ENCODE data around the gene STIM2. TPM values are rescaled to one million over a fixed set of nuclear protein-coding genes. Genes with fewer than 3 reads are reported as not detected.
"Not testable (repeated sequence)": the region's sequence is repeated elsewhere in the genome, so short reads cannot be mapped to it uniquely, and the experiment has no call there.

STIM2 gene
- total RNA-seq, 1 experiment from 2014 or later: 15.5 TPM

DNA sequence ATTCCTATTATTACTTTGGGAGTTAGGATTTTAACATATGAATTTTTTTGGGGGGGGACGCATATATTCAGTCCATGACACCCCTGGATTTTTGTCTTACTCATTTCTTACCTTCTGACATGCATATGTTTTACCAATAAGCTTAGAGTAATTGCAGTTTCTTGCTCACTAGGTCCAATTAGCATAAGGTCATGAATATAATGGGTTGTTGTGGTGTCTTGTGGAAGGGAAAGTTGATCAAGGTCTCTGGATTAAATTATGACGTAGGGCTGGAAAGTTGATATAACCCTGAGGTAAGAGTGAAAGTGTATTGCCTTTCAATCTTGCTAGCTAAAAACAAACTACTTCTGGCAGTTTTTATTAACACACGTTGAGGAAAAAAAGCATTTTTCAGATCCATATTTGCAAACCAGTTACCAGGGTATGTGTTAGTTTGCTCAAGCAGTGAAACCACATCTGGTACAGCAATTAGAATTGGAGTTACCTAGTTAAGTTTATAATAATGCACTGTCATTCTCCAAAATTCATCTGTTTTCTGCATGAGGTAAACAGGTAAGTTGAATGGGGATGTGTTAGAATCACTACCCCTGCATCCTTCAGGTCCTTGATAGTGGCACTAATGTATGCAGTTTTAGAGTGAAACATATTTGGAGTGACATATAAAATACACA is 32.0 kb downstream of the STIM2 start:
- Histone ChIP-seq H3K27me3 (ENCODE audit: low read length) (no peaks in the 10 kb centered on the region), H3K36me3 (ENCODE audit: low read depth, low read length) (no peaks in the 10 kb centered on the region), H3K4me2 (ENCODE audit: low read length) (no peak overlapping the region), H3K4me3 (ENCODE audit: low read length) (no peak overlapping the region), H3K9me3 (ENCODE audit: low read length) (no peaks in the 10 kb centered on the region), H3K27ac (ENCODE audit: low read length) (no peak overlapping the region), H3K9ac (ENCODE audit: low read length) (no peak overlapping the region), H3K4me1 (ENCODE audit: insufficient read depth, low read length) (no peaks in the 10 kb centered on the region), H3K79me2 (ENCODE audit: low read length) (peaks cover 6% of the 10 kb centered on the region; the same call in 1 of the 2 replicates), H3F3A (ENCODE audit: low read length, unreplicated experiment) (no peaks in the 10 kb centered on the region), H3K9me2 (replicated peaks; ENCODE audit: low read length) (no peaks in the 10 kb centered on the region), H2AFZ (ENCODE audit: low read length) (no peak overlapping the region), H4K20me1 (ENCODE audit: low read length) (no peaks in the 10 kb centered on the region)
- DNase-seq (no peak), ATAC-seq (no peak)
- intact Hi-C loops (cut with micrococcal nuclease): no loop called here
- no TSS peak for BruUV-seq (replicated peaks)
- TF ChIP-seq EZH2phosphoT487 (IDR thresholded peaks at IDR 0.05; ENCODE audit: borderline replicate concordance, low read length) (no peak), EZH2 (IDR thresholded peaks at IDR 0.05; ENCODE audit: low read length, unreplicated experiment) (no peak)
- ChIA-PET CTCF (no interaction called here), POLR2A (ENCODE audit: unreplicated experiment) (no interaction called here)

DNA sequence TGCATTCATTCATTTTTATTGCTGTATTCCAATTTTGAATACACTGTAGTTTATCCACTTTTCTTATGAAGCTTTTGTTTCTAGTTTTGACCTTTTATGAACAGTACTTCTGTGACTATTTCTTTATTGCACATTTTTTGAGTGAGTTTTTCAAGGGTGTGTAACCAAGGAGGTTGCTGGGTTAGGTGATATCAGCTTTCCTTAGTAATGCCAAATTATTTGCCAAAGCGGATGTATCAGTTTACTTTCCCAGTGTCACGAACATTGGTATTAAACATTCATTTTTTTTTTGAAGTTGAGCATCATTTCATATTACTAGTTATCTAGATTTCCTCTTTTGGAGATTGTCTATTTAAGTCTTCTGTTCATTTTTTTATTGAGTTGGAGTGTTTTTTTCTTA is 32.9 kb downstream of the STIM2 start:
- no peaks in the 10 kb centered on the region for H3K36me3 ChIP-seq (ENCODE audit: low read depth, low read length)
- H3K9me2 ChIP-seq (replicated peaks; ENCODE audit: low read length): no peaks in the 10 kb centered on the region
- ChIA-PET POLR2A (ENCODE audit: unreplicated experiment) (no interaction called here), CTCF (no interaction called here)
- H3K4me2 ChIP-seq (ENCODE audit: low read length): no peak overlapping the region
- H3K4me3 ChIP-seq (ENCODE audit: low read length): no peak overlapping the region
- no peak overlapping the region for H3K27ac ChIP-seq (ENCODE audit: low read length)
- H3K9me3 ChIP-seq (ENCODE audit: low read length): no peaks in the 10 kb centered on the region
- peaks cover 6% of the 10 kb centered on the region; the same call in 1 of the 2 replicates for H3K79me2 ChIP-seq (ENCODE audit: low read length)
- H3K4me1 ChIP-seq (ENCODE audit: insufficient read depth, low read length): no peaks in the 10 kb centered on the region
- H3F3A ChIP-seq (ENCODE audit: low read length, unreplicated experiment): no peaks in the 10 kb centered on the region
- no peaks in the 10 kb centered on the region for H3K27me3 ChIP-seq (ENCODE audit: low read length)
- intact Hi-C loops (cut with micrococcal nuclease): no loop called here
- no TSS peak for BruUV-seq (replicated peaks)
- H3K9ac ChIP-seq (ENCODE audit: low read length): no peak overlapping the region
- no peak for DNase-seq
- no peak overlapping the region for H2AFZ ChIP-seq (ENCODE audit: low read length)
- TF ChIP-seq EZH2 (IDR thresholded peaks at IDR 0.05; ENCODE audit: low read length, unreplicated experiment) (no peak), EZH2phosphoT487 (IDR thresholded peaks at IDR 0.05; ENCODE audit: borderline replicate concordance, low read length) (no peak)
- TF ChIP-seq, protein P1, sequence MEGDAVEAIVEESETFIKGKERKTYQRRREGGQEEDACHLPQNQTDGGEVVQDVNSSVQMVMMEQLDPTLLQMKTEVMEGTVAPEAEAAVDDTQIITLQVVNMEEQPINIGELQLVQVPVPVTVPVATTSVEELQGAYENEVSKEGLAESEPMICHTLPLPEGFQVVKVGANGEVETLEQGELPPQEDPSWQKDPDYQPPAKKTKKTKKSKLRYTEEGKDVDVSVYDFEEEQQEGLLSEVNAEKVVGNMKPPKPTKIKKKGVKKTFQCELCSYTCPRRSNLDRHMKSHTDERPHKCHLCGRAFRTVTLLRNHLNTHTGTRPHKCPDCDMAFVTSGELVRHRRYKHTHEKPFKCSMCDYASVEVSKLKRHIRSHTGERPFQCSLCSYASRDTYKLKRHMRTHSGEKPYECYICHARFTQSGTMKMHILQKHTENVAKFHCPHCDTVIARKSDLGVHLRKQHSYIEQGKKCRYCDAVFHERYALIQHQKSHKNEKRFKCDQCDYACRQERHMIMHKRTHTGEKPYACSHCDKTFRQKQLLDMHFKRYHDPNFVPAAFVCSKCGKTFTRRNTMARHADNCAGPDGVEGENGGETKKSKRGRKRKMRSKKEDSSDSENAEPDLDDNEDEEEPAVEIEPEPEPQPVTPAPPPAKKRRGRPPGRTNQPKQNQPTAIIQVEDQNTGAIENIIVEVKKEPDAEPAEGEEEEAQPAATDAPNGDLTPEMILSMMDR (conservative IDR thresholded peaks at IDR 0.05; ENCODE audit: low read depth, low read length): no peak
- no peaks in the 10 kb centered on the region for H4K20me1 ChIP-seq (ENCODE audit: low read length)
- no peak for ATAC-seq

DNA sequence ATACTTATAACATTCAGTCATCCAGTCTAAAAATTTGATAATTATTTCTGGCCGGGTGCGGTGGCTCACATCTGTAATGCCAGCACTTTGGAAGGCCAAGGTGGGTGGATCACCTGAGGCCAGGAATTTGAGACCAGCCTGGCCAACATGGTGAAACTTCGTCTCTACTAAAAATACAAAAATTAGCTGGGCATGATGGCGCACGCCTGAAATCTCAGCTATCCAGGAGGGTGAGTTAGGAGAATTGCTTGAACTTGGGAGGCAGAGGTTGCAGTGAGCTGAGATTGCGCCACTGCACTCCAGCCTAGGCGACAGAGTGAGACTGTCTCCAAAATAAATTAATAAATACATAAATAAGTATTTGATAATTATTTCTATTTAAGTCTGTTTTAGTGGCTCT is 34.2 kb downstream of the STIM2 start:
- H3K4me3 ChIP-seq (ENCODE audit: low read length); ATAC-seq; BruUV-seq (replicated peaks); H3F3A ChIP-seq (ENCODE audit: low read length, unreplicated experiment); DNase-seq; H3K27ac ChIP-seq (ENCODE audit: low read length); H3K79me2 ChIP-seq (ENCODE audit: low read length); H3K36me3 ChIP-seq (ENCODE audit: low read depth, low read length); CTCF ChIA-PET; H3K4me1 ChIP-seq (ENCODE audit: insufficient read depth, low read length); H4K20me1 ChIP-seq (ENCODE audit: low read length); H3K9me3 ChIP-seq (ENCODE audit: low read length); H2AFZ ChIP-seq (ENCODE audit: low read length); POLR2A ChIA-PET (ENCODE audit: unreplicated experiment); intact Hi-C loops (cut with micrococcal nuclease); H3K4me2 ChIP-seq (ENCODE audit: low read length); H3K9me2 ChIP-seq (replicated peaks; ENCODE audit: low read length); H3K9ac ChIP-seq (ENCODE audit: low read length); H3K27me3 ChIP-seq (ENCODE audit: low read length): not testable (repeated sequence)

DNA sequence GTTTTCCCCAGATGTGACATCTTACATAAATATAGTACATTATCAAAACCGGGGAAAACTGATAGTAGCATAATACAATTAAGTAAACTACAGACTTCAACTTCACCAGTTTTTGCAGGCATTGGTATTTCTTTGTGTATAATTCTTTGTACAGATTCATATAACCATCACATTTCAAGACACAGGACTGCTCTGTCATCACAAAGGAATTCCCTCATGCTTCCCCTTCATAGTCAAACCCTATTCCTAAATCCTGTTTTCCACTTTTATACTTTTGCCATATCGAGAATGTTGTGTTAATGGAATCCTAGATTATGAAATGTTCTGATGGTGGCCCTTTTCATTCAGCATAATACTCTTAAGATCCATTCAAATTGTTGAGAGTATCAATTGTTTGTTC is 36.0 kb downstream of the STIM2 start:
- ChIA-PET CTCF (no interaction called here), POLR2A (ENCODE audit: unreplicated experiment) (no interaction called here)
- Histone ChIP-seq H4K20me1 (ENCODE audit: low read length) (no peaks in the 10 kb centered on the region), H3K27me3 (ENCODE audit: low read length) (no peaks in the 10 kb centered on the region), H3K4me2 (ENCODE audit: low read length) (no peak overlapping the region), H2AFZ (ENCODE audit: low read length) (no peak overlapping the region), H3F3A (ENCODE audit: low read length, unreplicated experiment) (no peaks in the 10 kb centered on the region), H3K9ac (ENCODE audit: low read length) (no peak overlapping the region), H3K4me3 (ENCODE audit: low read length) (no peak overlapping the region), H3K9me2 (replicated peaks; ENCODE audit: low read length) (no peaks in the 10 kb centered on the region), H3K79me2 (ENCODE audit: low read length) (peaks cover 6% of the 10 kb centered on the region; the same call in 1 of the 2 replicates), H3K4me1 (ENCODE audit: insufficient read depth, low read length) (no peaks in the 10 kb centered on the region), H3K9me3 (ENCODE audit: low read length) (no peaks in the 10 kb centered on the region), H3K27ac (ENCODE audit: low read length) (no peak overlapping the region), H3K36me3 (ENCODE audit: low read depth, low read length) (no peaks in the 10 kb centered on the region)
- BruUV-seq (replicated peaks): no TSS peak
- no peak for ATAC-seq
- intact Hi-C loops (cut with micrococcal nuclease): no loop called here
- TF ChIP-seq EZH2 (IDR thresholded peaks at IDR 0.05; ENCODE audit: low read length, unreplicated experiment) (no peak), EZH2phosphoT487 (IDR thresholded peaks at IDR 0.05; ENCODE audit: borderline replicate concordance, low read length) (no peak)
- TF ChIP-seq, protein P1 (conservative IDR thresholded peaks at IDR 0.05; ENCODE audit: low read depth, low read length): no peak
- DNase-seq: no peak

All from PC-3 (cell line).